OCI-LY1 (cell line): Measurements from ENCODE around the gene DUT.

Source experiments
- EZH2 ChIP-seq: fragments of 200-600 bp; sonication (generic), shearing (Covaris generic); IDR thresholded peaks from 2 replicates; pipeline ENCODE4 v1.8.0; 2017; ENCODE audit warnings: borderline replicate concordance, mixed run types, mild to moderate bottlenecking, antibody characterized with exemption, low read length, moderate library complexity, mixed read lengths
- TF ChIP-seq, protein P1 (sequence below): fragments of 200-600 bp; sonication (generic), shearing (Covaris generic); IDR thresholded peaks from 2 replicates; pipeline ENCODE4 v1.5.1; 2017; ENCODE audit warnings: mild to moderate bottlenecking, antibody characterized with exemption, low read length, moderate library complexity, mixed read lengths

DNA sequence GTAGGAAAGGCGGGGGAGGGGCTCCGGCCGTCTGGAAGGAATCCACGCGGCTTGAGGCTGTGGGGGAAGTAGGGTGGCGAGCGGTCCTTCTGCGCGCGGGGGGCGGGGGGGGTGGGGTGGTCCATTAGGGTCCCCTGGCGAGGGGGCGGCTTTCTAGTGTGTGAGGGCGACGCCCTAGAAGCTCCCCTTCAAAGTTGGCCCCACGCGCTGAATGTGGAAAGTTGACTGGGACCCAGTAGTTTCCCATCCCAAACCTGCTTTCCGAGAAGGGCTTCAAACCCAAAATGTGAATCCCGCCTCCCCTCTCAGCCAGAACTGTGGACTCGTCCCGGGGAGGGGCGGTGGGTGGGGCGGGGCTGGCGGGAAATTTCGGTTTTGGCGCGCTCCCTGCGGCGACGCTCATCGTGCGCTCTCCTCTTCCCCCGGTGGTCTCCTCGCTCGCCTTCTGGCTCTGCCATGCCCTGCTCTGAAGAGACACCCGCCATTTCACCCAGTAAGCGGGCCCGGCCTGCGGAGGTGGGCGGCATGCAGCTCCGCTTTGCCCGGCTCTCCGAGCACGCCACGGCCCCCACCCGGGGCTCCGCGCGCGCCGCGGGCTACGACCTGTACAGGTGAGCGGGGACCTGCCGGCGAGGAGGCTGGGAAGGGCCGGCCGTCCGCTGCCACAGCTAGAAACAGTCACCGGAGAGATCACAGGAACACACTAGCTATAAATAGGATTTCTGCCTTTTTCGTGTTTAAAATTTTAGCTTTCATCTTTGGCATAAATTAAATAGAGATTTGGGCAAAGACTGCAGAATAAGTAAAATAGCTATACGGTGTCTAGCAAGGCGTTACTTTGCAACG lies 790 bp downstream of the DUT start:
- TF ChIP-seq, protein P1, sequence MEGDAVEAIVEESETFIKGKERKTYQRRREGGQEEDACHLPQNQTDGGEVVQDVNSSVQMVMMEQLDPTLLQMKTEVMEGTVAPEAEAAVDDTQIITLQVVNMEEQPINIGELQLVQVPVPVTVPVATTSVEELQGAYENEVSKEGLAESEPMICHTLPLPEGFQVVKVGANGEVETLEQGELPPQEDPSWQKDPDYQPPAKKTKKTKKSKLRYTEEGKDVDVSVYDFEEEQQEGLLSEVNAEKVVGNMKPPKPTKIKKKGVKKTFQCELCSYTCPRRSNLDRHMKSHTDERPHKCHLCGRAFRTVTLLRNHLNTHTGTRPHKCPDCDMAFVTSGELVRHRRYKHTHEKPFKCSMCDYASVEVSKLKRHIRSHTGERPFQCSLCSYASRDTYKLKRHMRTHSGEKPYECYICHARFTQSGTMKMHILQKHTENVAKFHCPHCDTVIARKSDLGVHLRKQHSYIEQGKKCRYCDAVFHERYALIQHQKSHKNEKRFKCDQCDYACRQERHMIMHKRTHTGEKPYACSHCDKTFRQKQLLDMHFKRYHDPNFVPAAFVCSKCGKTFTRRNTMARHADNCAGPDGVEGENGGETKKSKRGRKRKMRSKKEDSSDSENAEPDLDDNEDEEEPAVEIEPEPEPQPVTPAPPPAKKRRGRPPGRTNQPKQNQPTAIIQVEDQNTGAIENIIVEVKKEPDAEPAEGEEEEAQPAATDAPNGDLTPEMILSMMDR, result no peak
- no peak for TF ChIP-seq EZH2
